GM08714 (cell line): ENCODE results near the gene BEGAIN.

Source experiments
- H3K4me3 ChIP-seq: fragments of 200-500 bp; sonication (Bioruptor generic); 2 replicates; pipeline ENCODE4 v1.5.1; 2014; ENCODE audit warnings: mild to moderate bottlenecking, low read length, inconsistent platforms
- ZNF274 ChIP-seq: IDR thresholded peaks from 2 replicates; pipeline ENCODE4 v1.6.1; 2012; ENCODE audit warnings: mild to moderate bottlenecking, low read depth, low read length

BEGAIN gene

DNA sequence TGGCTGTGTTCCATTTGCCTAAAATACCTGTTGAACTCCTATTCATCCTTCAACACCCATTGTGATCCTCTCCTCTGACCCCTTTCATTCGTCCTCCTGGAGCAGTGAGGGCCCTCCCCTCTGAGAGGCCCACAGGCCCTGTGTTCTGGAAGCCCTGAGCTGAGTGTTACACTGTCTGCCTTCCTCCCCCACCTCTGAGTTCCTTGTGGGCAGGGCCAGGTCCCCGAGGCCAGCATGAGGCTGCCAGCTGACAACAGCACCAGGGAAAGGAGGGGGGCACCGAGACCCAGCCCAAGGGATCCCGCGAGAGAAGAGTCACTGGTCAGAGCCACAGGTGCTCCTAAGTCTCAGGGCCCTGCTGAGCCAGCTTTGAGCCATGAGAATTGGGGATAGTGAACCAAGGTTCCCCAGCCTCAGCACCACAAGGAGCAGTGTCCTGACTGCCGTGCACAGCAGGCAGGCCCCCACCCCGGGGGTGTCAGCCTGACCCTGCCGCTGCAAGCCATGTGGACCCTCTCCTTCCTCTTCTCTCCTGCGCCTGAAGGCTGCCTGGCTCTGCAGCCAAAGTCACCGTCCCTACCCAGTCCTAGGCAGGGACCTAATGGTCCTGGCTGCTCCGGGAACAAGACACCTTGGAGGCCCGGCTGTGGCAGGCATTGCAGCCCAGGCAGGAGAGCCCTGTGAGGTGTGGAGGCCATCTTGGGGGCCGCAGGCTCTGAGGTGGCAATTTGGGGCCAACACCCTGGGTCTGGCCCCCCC lies 52.5 kb downstream of the BEGAIN start:
- TF ChIP-seq ZNF274, result no peak
- no peak overlapping the region for H3K4me3 ChIP-seq

DNA sequence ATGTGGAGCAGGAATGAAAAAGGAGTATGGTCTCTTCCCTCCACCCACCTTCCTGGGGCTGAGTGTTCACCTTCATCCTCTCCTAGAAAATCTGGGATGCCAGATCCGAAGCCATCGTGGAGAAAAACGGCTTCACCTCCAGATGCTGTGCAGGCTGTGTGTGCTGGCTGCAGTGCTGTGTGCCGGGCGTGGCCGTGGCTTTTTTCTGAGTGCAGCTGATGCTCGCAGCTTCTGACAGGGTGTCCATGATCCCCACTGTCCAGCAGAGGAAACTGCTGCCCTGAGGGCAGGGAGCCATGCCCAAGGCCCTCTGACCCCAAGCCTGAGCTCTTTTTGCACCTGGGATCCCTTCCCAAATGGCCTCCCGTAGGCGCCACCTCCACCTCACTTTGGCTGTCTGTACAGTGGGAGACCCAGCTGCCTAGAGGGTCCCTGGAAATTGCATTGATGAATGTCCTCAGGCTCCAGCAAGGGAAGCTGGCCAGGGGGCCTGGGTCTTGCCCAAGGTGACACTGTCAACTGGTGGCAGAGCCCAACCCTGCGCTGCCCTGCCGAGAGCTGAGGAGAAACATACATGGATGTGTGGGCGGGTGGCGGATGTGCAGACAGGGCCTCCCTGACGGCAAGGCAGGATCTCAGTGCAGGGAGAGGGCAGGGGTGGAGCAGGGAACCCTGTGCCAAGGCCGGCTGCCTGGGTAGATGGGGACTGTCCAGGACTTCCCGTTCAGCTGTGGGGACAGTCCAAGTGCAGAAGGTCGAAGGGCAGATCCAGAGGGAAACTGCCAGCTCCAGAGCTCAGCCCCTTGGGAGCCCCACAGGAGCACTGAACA lies 53.3 kb downstream of the BEGAIN start:
- H3K4me3 ChIP-seq, result no peak overlapping the region
- TF ChIP-seq ZNF274, result no peak

DNA sequence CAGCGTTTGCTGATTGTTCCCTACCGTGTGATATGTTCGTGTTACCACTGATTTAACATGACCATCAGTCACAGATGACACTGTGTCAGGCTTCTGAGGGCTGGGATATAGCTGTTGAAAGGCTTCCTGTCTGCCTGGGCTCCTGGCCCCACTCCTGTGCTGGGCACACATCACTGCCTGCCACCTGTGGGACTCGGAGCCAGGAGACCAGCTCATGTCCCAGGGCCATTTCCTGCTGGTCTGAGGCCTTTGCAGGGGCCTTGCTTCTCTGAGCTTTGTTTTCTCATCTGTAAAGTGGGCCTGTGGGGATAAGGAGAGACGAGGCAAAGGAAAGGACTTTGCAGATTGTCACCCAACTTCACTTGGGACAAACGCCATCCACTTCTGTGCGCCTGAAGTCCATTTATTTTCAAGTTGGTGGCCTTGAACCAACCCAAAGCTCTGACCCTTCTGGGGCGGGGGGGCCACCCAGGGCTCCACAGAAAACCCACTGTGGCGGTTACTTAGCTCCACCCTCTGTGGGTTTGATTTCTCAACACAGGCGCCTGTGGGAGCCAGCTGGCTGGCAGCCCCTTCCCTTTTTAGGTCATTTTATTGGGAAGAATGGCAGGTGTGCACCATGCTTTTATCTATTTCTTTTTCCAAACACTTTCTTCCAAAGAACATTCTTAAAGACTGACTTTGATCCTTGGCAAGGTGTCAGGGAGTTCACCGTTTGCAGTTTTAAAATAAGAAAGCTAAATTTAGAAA lies 54.1 kb downstream of the BEGAIN start:
- H3K4me3 ChIP-seq, result no peak overlapping the region
- TF ChIP-seq ZNF274, result no peak

DNA sequence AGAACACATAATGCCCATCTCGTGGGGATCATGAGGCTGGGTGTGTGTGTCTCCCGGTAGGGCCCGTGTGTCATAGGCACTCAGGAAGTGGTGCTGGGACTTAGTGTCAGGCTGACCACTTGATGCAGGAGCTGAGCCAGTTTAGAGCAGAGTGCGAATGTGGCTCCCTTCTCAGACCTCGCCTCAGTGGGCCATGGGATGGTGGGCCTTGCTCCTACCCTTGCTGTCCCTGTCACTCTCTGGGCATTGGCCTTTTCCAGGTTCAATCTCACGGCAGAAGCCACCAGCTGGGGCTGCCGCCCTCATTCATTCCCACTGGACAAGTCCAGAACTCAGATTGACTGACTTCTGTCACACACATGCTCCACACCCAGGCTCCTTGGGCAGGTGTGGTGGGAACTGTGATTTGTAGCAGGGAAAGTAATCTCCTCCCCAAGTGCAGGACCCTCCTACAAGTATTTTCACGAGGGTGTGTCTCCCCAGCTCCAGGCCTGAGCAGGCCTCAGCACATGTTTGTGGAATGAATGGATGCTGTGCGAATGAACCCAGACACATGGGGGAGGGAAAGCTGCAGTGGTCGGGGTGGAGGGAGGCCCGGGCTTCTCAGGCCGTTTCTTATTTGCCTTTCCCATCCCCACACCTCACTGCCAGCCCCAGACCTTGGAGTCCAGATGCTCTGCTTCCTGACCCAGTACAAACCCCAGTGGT lies 54.9 kb downstream of the BEGAIN start:
- no peak for TF ChIP-seq ZNF274
- no peak overlapping the region for H3K4me3 ChIP-seq

DNA sequence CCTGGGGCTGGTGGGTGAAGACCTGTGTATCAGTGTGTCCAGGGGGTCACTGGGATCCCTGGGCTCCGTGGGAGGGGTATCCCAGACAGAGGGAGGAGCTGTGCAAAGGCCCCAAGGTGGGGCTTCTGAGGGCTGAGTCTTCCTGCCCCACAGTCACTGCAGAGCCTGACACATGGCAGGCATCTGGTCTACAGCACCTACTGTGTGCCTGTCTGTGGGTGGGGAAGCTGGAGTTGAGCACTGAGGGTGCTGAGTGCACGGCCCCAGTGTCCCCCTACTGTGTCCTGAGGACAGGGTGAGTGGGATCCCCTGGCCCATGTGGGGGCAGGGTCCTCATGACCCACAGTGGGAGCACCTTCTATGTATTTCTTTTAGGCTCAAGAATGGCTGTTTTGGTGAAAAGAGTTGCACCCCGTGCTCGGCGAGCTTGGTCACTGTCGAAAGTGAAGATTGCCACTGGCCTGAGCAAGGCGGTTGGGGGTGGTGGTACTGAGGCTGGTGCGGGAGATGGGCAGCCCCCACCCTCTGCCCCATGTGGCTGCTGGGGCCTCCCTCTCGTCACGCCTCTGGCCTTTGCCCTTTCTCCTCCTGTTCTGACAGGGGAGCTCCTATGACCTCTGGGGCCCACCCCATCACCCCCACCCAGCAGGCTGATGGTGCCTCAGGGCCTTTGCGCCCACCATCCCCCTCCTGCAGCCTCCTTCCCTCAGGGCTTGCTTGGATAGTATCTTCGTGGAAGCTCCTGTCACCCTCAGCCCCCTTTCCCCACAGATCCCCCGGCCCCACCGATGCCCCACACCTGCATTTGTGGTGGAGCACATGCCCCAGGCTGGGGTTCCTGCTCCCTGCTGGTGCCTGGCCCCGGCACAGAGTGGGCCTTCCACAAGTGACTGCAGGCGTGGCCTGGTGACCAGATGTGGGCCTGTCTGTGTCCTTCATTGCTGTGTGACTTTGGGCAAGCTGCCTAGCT lies 55.8 kb downstream of the BEGAIN start:
- no peak overlapping the region for H3K4me3 ChIP-seq
- no peak for TF ChIP-seq ZNF274

DNA sequence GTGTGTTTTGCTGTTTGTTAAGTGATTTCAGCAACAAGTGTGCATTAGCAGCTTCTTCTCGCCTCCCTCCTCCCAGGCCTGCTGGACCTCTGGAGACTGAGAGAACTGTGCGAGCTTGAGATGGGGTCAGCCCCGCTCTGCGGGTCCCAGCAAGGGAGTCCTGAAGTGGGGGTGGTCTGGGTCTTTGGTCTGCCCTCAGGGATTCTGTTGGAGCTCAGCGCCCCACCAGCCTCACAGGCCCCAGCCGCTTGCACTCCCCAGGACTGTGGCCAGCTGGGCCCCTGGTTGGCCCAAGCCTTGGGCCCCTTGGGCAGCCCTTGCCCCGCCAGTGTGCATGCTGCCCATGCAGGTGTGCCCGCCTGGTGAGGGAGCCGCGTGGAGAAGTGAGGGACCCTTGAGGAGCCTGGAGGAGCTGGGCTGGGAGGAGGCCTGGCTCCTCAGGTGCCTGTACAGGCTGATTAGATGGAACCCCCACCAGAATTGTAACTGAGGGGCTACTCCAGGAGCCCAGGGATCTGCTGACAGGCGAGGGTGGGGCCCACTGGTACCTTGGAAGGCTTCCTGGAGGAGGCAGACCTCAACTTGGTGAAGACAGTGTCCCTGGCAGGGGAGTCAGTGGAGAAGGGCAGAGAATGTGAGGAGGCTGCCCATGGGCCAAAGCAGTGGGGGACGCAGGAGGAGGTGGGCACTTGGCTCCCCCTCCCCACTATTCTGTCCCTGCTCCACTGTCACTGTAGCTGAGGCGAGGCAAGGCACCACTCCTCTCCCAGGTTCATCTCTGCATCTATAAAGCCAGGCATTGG lies 56.7 kb downstream of the BEGAIN start:
- H3K4me3 ChIP-seq, result no peak overlapping the region
- no peak for TF ChIP-seq ZNF274

DNA sequence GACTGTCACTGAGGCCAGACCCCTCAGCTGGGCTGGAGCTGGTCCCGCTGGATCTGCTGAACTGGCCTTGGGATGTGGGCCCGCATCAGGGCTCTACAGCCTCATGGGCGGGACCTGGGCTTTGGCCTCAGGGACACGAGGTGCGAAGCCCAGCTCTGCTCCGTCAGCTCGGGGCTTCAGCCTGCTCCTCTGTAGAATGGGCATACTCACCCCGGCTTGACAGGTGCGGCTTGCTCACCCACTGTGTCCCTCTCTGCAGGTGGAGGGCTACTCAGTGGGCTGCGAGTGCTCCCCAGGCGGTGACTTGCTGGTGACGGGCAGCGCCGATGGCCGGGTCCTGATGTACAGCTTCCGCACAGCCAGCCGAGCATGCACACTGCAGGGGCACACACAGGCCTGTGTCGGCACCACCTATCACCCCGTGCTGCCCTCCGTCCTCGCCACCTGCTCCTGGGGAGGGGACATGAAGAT lies 57.6 kb downstream of the BEGAIN start:
- TF ChIP-seq ZNF274, result no peak

DNA sequence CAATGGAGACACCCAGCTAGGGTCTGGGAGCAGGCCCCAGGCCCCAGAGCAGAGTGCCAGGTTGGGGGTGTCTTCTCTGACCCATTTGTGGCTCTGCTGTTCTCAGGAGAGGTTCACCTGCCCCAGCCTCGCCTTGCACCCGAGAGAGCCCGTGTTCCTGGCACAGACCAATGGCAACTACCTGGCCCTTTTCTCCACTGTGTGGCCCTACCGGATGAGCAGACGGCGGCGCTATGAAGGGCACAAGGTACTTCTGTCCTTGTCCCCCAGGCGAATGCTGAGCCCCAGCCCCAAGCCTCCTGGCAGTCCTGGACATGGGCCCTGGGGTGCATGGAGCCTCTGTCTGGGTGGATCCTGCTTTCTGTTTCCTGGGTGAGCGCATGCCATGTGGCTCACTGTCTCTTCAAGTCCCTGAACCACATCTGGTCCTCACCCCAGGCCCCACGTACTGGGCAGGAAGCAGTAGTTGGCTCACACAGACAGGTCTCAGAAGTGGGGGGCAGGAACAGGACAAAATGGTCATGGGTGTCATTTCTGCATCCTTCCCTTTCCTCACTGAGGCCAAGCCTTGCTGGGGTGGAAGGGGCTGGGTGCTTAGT lies 58.2 kb downstream of the BEGAIN start:
- no peak for TF ChIP-seq ZNF274
- H3K4me3 ChIP-seq, result no peak overlapping the region

More for the DNA sequence above, 57.6 kb downstream of the BEGAIN start:
- no peak overlapping the region for H3K4me3 ChIP-seq

DNA sequence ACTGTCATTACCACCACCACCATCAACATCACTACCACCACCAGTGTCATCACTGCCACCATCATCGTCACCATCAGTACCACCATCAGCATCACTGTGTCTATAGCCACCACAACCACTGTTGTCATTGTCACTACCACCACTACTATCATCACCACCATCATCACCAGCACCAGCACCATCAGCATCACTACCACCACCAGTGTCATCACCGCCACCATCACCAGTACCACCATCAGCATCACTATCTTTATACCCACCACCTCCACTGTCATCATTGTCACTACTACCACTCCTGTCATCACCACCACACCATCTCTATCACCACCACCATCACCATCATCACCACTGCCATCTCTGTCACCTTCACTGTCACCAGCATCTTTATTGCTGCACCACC lies 60.6 kb downstream of the BEGAIN start:
- no peak overlapping the region for H3K4me3 ChIP-seq
- TF ChIP-seq ZNF274, result no peak

DNA sequence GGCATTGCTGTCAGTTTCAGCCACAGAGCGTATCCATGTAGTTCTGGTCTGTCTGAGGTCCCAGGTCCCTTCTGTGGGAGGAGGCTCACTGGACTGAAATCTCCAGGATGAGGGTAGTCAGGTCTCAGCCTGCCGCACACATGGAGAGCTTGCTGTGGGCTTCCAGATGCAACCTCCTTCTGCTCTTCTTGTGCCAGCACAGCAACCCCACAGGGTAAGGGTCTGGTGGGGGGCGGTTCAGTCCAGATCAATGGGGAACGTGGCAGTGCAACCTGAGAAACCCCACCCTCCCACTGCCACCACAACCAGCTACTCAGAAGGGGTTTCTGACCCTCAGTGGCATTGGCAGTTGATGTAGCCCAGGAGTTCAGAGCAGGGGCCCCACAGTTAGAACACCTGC lies 61.2 kb downstream of the BEGAIN start:
- no peak for TF ChIP-seq ZNF274
- H3K4me3 ChIP-seq, result no peak overlapping the region

DNA sequence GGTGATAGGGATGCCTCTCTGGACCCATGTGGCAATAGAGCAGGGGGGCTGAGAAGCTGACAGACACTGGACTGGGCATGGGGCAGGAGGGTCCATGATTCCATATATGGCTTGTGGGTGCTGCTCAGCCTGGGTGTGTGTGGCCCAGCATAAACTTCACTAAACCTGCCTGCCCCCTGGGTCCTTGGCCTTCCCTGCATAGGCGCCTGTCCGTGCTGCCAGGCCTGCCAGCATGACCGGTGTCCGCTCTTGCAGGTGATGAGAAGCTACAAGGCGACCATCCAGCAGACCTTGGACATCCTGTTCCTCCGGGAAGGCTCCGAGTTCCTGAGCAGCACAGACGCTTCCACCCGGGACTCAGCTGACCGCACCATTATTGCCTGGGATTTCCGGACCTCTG lies 61.6 kb downstream of the BEGAIN start:
- no peak for TF ChIP-seq ZNF274
- H3K4me3 ChIP-seq, result no peak overlapping the region

DNA sequence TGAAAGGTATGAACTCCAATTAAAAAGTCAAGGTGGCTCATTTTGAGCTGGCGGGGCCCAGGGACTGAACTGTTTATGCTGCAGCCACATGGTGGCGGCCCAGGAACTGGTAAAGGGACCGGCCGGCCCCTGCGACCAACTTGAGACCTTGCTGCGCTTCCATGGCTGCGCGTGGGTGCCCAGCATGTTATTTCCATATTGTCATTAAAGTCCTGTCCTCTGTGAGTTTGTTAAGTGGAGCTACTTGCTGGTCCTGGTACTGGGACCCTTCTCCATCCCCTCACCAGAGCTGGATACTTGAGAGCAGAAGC lies 62.3 kb downstream of the BEGAIN start:
- TF ChIP-seq ZNF274, result no peak
- no peak overlapping the region for H3K4me3 ChIP-seq
